ENCODE measurements around the gene DOCK6. TPM values are rescaled to one million over a fixed set of nuclear protein-coding genes. Genes with fewer than 3 reads are reported as not detected.

Gene DOCK6
- total and polyA plus RNA-seq, 2 of the 13 experiments (the other 11 are each of a cell fraction or from before 2014, with no cell fraction given), result 5.4 to 38.1 TPM

- TF ChIP-seq, protein P1, sequence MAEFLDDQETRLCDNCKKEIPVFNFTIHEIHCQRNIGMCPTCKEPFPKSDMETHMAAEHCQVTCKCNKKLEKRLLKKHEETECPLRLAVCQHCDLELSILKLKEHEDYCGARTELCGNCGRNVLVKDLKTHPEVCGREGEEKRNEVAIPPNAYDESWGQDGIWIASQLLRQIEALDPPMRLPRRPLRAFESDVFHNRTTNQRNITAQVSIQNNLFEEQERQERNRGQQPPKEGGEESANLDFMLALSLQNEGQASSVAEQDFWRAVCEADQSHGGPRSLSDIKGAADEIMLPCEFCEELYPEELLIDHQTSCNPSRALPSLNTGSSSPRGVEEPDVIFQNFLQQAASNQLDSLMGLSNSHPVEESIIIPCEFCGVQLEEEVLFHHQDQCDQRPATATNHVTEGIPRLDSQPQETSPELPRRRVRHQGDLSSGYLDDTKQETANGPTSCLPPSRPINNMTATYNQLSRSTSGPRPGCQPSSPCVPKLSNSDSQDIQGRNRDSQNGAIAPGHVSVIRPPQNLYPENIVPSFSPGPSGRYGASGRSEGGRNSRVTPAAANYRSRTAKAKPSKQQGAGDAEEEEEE (CRISPR knock-in tag; IDR thresholded peaks at IDR 0.05; ENCODE audit: borderline replicate concordance), result no peak
- TF ChIP-seq ZNF569 (CRISPR knock-in tag; IDR thresholded peaks at IDR 0.05; ENCODE audit: borderline replicate concordance) (no peak), PAX8 (CRISPR knock-in tag; IDR thresholded peaks at IDR 0.05; ENCODE audit: borderline replicate concordance) (no peak), SETDB1 (CRISPR knock-in tag; IDR thresholded peaks at IDR 0.05; ENCODE audit: borderline replicate concordance) (no peak), SMYD3 (CRISPR knock-in tag; IDR thresholded peaks at IDR 0.05) (no peak), ZNF33B (CRISPR knock-in tag; IDR thresholded peaks at IDR 0.05) (no peak), PRMT3 (CRISPR knock-in tag; IDR thresholded peaks at IDR 0.05; ENCODE audit: borderline replicate concordance, low read depth) (no peak), ZNF687 (CRISPR knock-in tag; IDR thresholded peaks at IDR 0.05) (peak; percentile 71), ZIK1 (CRISPR knock-in tag; IDR thresholded peaks at IDR 0.05; ENCODE audit: borderline replicate concordance, low read depth) (no peak), HNF4A (CRISPR knock-in tag; IDR thresholded peaks at IDR 0.05) (no peak), ATF5 (CRISPR knock-in tag; IDR thresholded peaks at IDR 0.05; ENCODE audit: low read depth) (no peak)
- TF ChIP-seq, protein P2, sequence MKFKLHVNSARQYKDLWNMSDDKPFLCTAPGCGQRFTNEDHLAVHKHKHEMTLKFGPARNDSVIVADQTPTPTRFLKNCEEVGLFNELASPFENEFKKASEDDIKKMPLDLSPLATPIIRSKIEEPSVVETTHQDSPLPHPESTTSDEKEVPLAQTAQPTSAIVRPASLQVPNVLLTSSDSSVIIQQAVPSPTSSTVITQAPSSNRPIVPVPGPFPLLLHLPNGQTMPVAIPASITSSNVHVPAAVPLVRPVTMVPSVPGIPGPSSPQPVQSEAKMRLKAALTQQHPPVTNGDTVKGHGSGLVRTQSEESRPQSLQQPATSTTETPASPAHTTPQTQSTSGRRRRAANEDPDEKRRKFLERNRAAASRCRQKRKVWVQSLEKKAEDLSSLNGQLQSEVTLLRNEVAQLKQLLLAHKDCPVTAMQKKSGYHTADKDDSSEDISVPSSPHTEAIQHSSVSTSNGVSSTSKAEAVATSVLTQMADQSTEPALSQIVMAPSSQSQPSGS (CRISPR knock-in tag; IDR thresholded peaks at IDR 0.05), result peak; percentile 25; the same call in 1 of the 2 replicates
- TF ChIP-seq, protein P3, sequence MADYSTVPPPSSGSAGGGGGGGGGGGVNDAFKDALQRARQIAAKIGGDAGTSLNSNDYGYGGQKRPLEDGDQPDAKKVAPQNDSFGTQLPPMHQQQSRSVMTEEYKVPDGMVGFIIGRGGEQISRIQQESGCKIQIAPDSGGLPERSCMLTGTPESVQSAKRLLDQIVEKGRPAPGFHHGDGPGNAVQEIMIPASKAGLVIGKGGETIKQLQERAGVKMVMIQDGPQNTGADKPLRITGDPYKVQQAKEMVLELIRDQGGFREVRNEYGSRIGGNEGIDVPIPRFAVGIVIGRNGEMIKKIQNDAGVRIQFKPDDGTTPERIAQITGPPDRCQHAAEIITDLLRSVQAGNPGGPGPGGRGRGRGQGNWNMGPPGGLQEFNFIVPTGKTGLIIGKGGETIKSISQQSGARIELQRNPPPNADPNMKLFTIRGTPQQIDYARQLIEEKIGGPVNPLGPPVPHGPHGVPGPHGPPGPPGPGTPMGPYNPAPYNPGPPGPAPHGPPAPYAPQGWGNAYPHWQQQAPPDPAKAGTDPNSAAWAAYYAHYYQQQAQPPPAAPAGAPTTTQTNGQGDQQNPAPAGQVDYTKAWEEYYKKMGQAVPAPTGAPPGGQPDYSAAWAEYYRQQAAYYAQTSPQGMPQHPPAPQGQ (CRISPR knock-in tag; IDR thresholded peaks at IDR 0.05; ENCODE audit: borderline replicate concordance), result no peak
- TF ChIP-seq, protein P4, sequence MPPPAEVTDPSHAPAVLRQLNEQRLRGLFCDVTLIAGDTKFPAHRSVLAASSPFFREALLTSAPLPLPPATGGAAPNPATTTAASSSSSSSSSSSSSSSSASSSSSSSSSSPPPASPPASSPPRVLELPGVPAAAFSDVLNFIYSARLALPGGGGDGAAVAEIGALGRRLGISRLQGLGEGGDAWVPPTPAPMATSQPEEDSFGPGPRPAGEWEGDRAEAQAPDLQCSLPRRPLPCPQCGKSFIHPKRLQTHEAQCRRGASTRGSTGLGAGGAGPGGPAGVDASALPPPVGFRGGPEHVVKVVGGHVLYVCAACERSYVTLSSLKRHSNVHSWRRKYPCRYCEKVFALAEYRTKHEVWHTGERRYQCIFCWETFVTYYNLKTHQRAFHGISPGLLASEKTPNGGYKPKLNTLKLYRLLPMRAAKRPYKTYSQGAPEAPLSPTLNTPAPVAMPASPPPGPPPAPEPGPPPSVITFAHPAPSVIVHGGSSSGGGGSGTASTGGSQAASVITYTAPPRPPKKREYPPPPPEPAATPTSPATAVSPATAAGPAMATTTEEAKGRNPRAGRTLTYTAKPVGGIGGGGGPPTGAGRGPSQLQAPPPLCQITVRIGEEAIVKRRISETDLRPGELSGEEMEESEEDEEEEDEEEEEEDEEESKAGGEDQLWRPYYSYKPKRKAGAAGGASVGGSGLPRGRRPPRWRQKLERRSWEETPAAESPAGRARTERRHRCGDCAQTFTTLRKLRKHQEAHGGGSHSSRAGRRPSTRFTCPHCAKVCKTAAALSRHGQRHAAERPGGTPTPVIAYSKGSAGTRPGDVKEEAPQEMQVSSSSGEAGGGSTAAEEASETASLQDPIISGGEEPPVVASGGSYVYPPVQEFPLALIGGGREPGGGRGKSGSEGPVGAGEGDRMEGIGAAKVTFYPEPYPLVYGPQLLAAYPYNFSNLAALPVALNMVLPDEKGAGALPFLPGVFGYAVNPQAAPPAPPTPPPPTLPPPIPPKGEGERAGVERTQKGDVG (CRISPR knock-in tag; IDR thresholded peaks at IDR 0.05; ENCODE audit: borderline replicate concordance), result no peak
Measured at GRCh38 chr19:11155373-11156120, 106.8 kb downstream of the DOCK6 start, which contains the start of gene SPC24 (continued).

Data from HepG2 (cell line).